T-cell (primary cell): ENCODE measurements around the gene IRX4. TPM values are rescaled to one million over a fixed set of nuclear protein-coding genes. Genes with fewer than 3 reads are reported as not detected.
"Not testable (repeated sequence)": the region's sequence is repeated elsewhere in the genome, so short reads cannot be mapped to it uniquely, and the experiment has no call there.

Experiments
- ATAC-seq, 4 experiments: fragments of 200-7000 bp in 3 of 4; fragments of 150-1000 bp in 1 of 4; cut with Tn5 transposase; replicated peaks in 1 of 4; 1 replicate in 3 of 4; 2 replicates in 1 of 4; pipeline ENCODE4 v1.10.0; 2021; ENCODE audit warnings: moderate library complexity in 3 of 4, mild to moderate bottlenecking in 2 of 4, moderate number of reproducible peaks in 1 of 4
- CTCF ChIA-PET, 2 donors: fragments of 300-600 bp; sonication (Branson Sonifier 250); formaldehyde crosslinking; loops; one replicate each; lab custom pipeline; 2022; ENCODE audit warnings: antibody characterized with exemption in 2 of 2; lab: Charles Lee
- POLR2A ChIA-PET, 2 donors: fragments of 300-600 bp; sonication (Branson Sonifier 250); formaldehyde crosslinking; loops; one replicate each; lab custom pipeline; 2022; ENCODE audit warnings: antibody characterized with exemption in 2 of 2; lab: Charles Lee
- DNase-seq, 35 experiments: peaks; one replicate each; pipeline versions ENCODE4 v3.0.0 to v3.0.0-alpha.2; 2013 to 2023
- H3K27ac ChIP-seq: one replicate; pipeline ENCODE4 v1.5.1; 2013; ENCODE audit warnings: low read length
- H3K27me3 ChIP-seq, 2 experiments: replicated peaks in 1 of 2; 1 replicate in 1 of 2; 2 replicates in 1 of 2; pipeline versions ENCODE4 v1.6.1 to v1.7.0; 2013; ENCODE audit warnings: low read length in 1 of 2, mixed read lengths in 1 of 2; ENCODE audit not compliant: control insufficient read depth in 2 of 2, insufficient read depth in 2 of 2; ENCODE audit errors: extremely low read depth in 1 of 2
- H3K36me3 ChIP-seq, 2 donors: 1 replicate in 1 of 2; 2 replicates in 1 of 2; pipeline versions ENCODE4 v1.6.1 to v1.7.0; 2013; ENCODE audit warnings: low read length in 1 of 2; ENCODE audit not compliant: control insufficient read depth in 2 of 2, insufficient read depth in 1 of 2; ENCODE audit errors: extremely low read depth in 1 of 2
- H3K4me1 ChIP-seq, 2 experiments: 1 replicate in 1 of 2; 2 replicates in 1 of 2; pipeline versions ENCODE4 v1.6.1 to v1.7.0; 2013; ENCODE audit warnings: low read length in 2 of 2, mixed read lengths in 1 of 2; ENCODE audit not compliant: insufficient read depth in 2 of 2, control insufficient read depth in 1 of 2; ENCODE audit errors: extremely low read depth in 1 of 2
- H3K4me3 ChIP-seq, 2 donors: 1 replicate in 1 of 2; 2 replicates in 1 of 2; pipeline versions ENCODE4 v1.5.1 to v1.7.0; 2013; ENCODE audit warnings: mild to moderate bottlenecking in 2 of 2, low read length in 1 of 2, moderate library complexity in 1 of 2; ENCODE audit not compliant: control insufficient read depth in 1 of 2; ENCODE audit errors: extremely low read depth in 1 of 2
- H3K9me3 ChIP-seq: 2 replicates; pipeline ENCODE4 v1.7.0; 2013
- H3K27ac Mint-ChIP-seq, 2 donors: one replicate each; pipeline ENCODE4 v1.8.0; 2020 to 2021; ENCODE audit warnings: mild to moderate bottlenecking in 2 of 2, mixed read lengths in 2 of 2
- H3K27me3 Mint-ChIP-seq, 2 donors: one replicate each; pipeline ENCODE4 v1.8.0; 2021 to 2022; ENCODE audit warnings: mixed read lengths in 2 of 2
- H3K36me3 Mint-ChIP-seq: one replicate; pipeline ENCODE4 v1.8.0; 2021; ENCODE audit warnings: mixed read lengths
- H3K4me1 Mint-ChIP-seq, 3 donors: one replicate each; pipeline ENCODE4 v1.8.0; 2020 to 2022; ENCODE audit warnings: mixed read lengths in 3 of 3, mild to moderate bottlenecking in 1 of 3
- H3K4me3 Mint-ChIP-seq, 3 donors: one replicate each; pipeline ENCODE4 v1.8.0; 2020 to 2022; ENCODE audit warnings: mild to moderate bottlenecking in 3 of 3, mixed read lengths in 3 of 3, moderate library complexity in 3 of 3
- H3K9me3 Mint-ChIP-seq, 3 donors: one replicate each; pipeline ENCODE4 v1.8.0; 2020 to 2022; ENCODE audit warnings: mixed read lengths in 3 of 3
- WGBS: methylation state at CpG from one replicate; pipeline ENCODE4 v1.1.5; 2013; ENCODE audit warnings: missing lambda C conversion rate; ENCODE audit not compliant: insufficient coverage; 5-methylcytosine and 5-hydroxymethylcytosine counted together
- total RNA-seq, 35 experiments: library from RNA in 6 of 35; stranded (reverse) in 6 of 35; fragments of 120-200 nt in 1 of 35; gene quantifications; one replicate each; pipeline versions ENCODE4 v1.2.1 to v1.2.4 and lab custom pipeline; 2013 to 2026

Gene IRX4
- total RNA-seq, 5 donors from 2014 or later (not counting 1 experiment from before 2014, with no cell fraction given) = not detected

GRCh38 chr5:1870435-1871272 lies 12.1 kb downstream of the IRX4 start:
- H3K27ac Mint-ChIP-seq, H3K36me3 ChIP-seq, H3K9me3 ChIP-seq, H3K36me3 Mint-ChIP-seq, H3K4me3 ChIP-seq, H3K4me3 Mint-ChIP-seq, CTCF ChIA-PET, H3K4me1 Mint-ChIP-seq, POLR2A ChIA-PET, DNase-seq, H3K9me3 Mint-ChIP-seq, H3K4me1 ChIP-seq, ATAC-seq, H3K27ac ChIP-seq: not testable (repeated sequence)
- WGBS = 94% methylated on average over 14 of the region's 21 CpGs
- H3K27me3 ChIP-seq = peaks cover 4 to 83% of the 10 kb centered on the region in 2 experiments
- peaks cover 24 to 46% of the 10 kb centered on the region in 2 donors for H3K27me3 Mint-ChIP-seq

GRCh38 chr5:1868886-1869475 lies 13.7 kb downstream of the IRX4 start:
- H3K4me3 Mint-ChIP-seq = no peak overlapping the region
- ChIA-PET CTCF (no interaction called here), POLR2A (no interaction called here)
- Histone ChIP-seq H3K4me3 (no peak overlapping the region), H3K9me3 (no peaks in the 10 kb centered on the region), H3K36me3 (no peaks in the 10 kb centered on the region), H3K4me1 (no peaks in the 10 kb centered on the region), H3K27ac (no peak overlapping the region), H3K27me3 (peaks cover 3 to 84% of the 10 kb centered on the region in 2 experiments)
- H3K27me3 Mint-ChIP-seq = peaks cover 25 to 46% of the 10 kb centered on the region in 2 donors
- DNase-seq = no peak
- H3K4me1 Mint-ChIP-seq = no peaks in the 10 kb centered on the region
- H3K9me3 Mint-ChIP-seq = no peaks in the 10 kb centered on the region
- no peak for ATAC-seq
- no peaks in the 10 kb centered on the region for H3K36me3 Mint-ChIP-seq
- H3K27ac Mint-ChIP-seq = no peak overlapping the region
- 80% methylated on average over 19 of the region's 19 CpGs for WGBS

GRCh38 chr5:1867815-1868143 lies 14.9 kb downstream of the IRX4 start:
- Mint-ChIP-seq H3K27ac (no peak overlapping the region), H3K9me3 (no peaks in the 10 kb centered on the region), H3K4me3 (no peak overlapping the region), H3K27me3 (peaks cover 17 to 43% of the 10 kb centered on the region in 2 donors), H3K36me3 (no peaks in the 10 kb centered on the region), H3K4me1 (no peaks in the 10 kb centered on the region)
- Histone ChIP-seq H3K4me1 (no peaks in the 10 kb centered on the region), H3K9me3 (no peaks in the 10 kb centered on the region), H3K27ac (no peak overlapping the region), H3K36me3 (no peaks in the 10 kb centered on the region), H3K4me3 (no peak overlapping the region), H3K27me3 (peaks cover 1 to 84% of the 10 kb centered on the region in 2 experiments)
- WGBS = 11% methylated on average over 20 of the region's 20 CpGs
- no peak for DNase-seq
- POLR2A ChIA-PET = no interaction called here
- CTCF ChIA-PET = no interaction called here
- ATAC-seq = no peak

GRCh38 chr5:1867114-1867814 lies 15.5 kb downstream of the IRX4 start:
- no peak for ATAC-seq
- H3K27me3 Mint-ChIP-seq = peaks cover 15 to 43% of the 10 kb centered on the region in 2 donors
- H3K9me3 Mint-ChIP-seq = no peaks in the 10 kb centered on the region
- no peaks in the 10 kb centered on the region for H3K36me3 ChIP-seq
- 18% methylated on average over 7 of the region's 8 CpGs for WGBS
- CTCF ChIA-PET = no interaction called here
- no peaks in the 10 kb centered on the region for H3K36me3 Mint-ChIP-seq
- no peaks in the 10 kb centered on the region for H3K9me3 ChIP-seq
- no peak overlapping the region for H3K4me3 Mint-ChIP-seq
- no peak overlapping the region for H3K27ac ChIP-seq
- no peak overlapping the region for H3K4me3 ChIP-seq
- H3K27me3 ChIP-seq = peaks cover 0 to 84% of the 10 kb centered on the region in 2 experiments
- no peak overlapping the region for H3K27ac Mint-ChIP-seq
- no peak for DNase-seq
- H3K4me1 Mint-ChIP-seq = no peaks in the 10 kb centered on the region
- POLR2A ChIA-PET = no interaction called here
- H3K4me1 ChIP-seq = no peaks in the 10 kb centered on the region

- Mint-ChIP-seq H3K4me1 (no peaks in the 10 kb centered on the region), H3K4me3 (no peak overlapping the region), H3K27ac (no peak overlapping the region), H3K9me3 (no peaks in the 10 kb centered on the region), H3K36me3 (no peaks in the 10 kb centered on the region), H3K27me3 (peaks cover 20 to 48% of the 10 kb centered on the region in 2 donors)
- ChIA-PET CTCF (no interaction called here), POLR2A (no interaction called here)
- DNase-seq (no peak), ATAC-seq (no peak)
- H3K27me3 ChIP-seq = peaks cover 0 to 85% of the 10 kb centered on the region in 2 experiments
- WGBS = 67% methylated on average over 13 of the region's 14 CpGs
- no peaks in the 10 kb centered on the region for H3K9me3 ChIP-seq
- H3K4me3 ChIP-seq = no peak overlapping the region
- no peaks in the 10 kb centered on the region for H3K36me3 ChIP-seq
- no peaks in the 10 kb centered on the region for H3K4me1 ChIP-seq
- H3K27ac ChIP-seq = no peak overlapping the region
Observed at GRCh38 chr5:1865948-1866347, 16.8 kb downstream of the IRX4 start.

- H3K36me3 ChIP-seq = no peaks in the 10 kb centered on the region
- H3K4me3 ChIP-seq = no peak overlapping the region
- no peaks in the 10 kb centered on the region for H3K9me3 Mint-ChIP-seq
- peaks cover 20 to 48% of the 10 kb centered on the region in 2 donors for H3K27me3 Mint-ChIP-seq
- H3K4me3 Mint-ChIP-seq = no peak overlapping the region
- H3K4me1 ChIP-seq = no peaks in the 10 kb centered on the region
- no peaks in the 10 kb centered on the region for H3K4me1 Mint-ChIP-seq
- DNase-seq = no peak
- POLR2A ChIA-PET = no interaction called here
- H3K27me3 ChIP-seq = peaks cover 0 to 89% of the 10 kb centered on the region in 2 experiments
- no peak overlapping the region for H3K27ac ChIP-seq
- no peaks in the 10 kb centered on the region for H3K9me3 ChIP-seq
- CTCF ChIA-PET = no interaction called here
- 88% methylated on average over 2 of the region's 14 CpGs for WGBS
- H3K27ac Mint-ChIP-seq = no peak overlapping the region
- no peaks in the 10 kb centered on the region for H3K36me3 Mint-ChIP-seq
- ATAC-seq = no peak
Observed at GRCh38 chr5:1865486-1865885, 17.2 kb downstream of the IRX4 start.
